Mononuclear cell (primary cell): ENCODE data around the gene RAMACL. TPM values are rescaled to one million over a fixed set of nuclear protein-coding genes. Genes with fewer than 3 reads are reported as not detected.

Experiments used
- H3K27me3 ChIP-seq: 2 replicates; pipeline ENCODE4 v1.6.0; 2011; ENCODE audit warnings: low read length, control low read depth; ENCODE audit not compliant: insufficient read depth
- H3K4me1 ChIP-seq: 2 replicates; pipeline ENCODE4 v1.5.1; 2011; ENCODE audit warnings: mild to moderate bottlenecking, low read length, control low read depth; ENCODE audit not compliant: insufficient read depth
- H3K4me3 ChIP-seq: 2 replicates; pipeline ENCODE4 v1.5.1; 2011; ENCODE audit warnings: mild to moderate bottlenecking, low read length, moderate library complexity
- H3K9me3 ChIP-seq: 2 replicates; pipeline ENCODE4 v1.5.1; 2011; ENCODE audit warnings: low read depth, mild to moderate bottlenecking, control low read depth, low read length
- total RNA-seq: library from RNA; depleted of rRNA; stranded (reverse); fragments of >200 nt; gene quantifications from one replicate; pipeline ENCODE4 v1.2.3, GENCODE V29; 2012

Gene RAMACL
- total RNA-seq, 1 donor, result 0.73 TPM

DNA sequence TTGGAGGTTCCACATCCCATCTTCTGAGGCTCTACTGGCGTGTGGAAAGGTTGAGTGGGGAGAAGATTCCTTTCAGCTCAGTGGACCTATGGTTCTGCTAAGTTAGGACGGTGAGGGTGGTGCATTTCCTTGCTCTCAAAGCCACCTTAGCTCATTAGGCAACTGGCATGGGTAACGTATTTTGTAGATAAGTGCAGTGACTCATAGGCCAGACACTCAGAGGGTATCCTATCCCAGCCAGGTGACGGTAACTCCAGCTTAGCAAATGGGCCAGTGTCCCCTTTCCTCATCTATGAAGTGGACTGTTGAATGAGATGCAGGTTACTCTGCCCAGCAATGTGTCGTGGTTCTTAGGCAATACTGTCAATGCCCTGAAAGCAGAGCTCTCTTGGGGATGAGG lies 36.8 kb upstream of the RAMACL start:
- H3K27me3 ChIP-seq, result peaks cover 8% of the 10 kb centered on the region

DNA sequence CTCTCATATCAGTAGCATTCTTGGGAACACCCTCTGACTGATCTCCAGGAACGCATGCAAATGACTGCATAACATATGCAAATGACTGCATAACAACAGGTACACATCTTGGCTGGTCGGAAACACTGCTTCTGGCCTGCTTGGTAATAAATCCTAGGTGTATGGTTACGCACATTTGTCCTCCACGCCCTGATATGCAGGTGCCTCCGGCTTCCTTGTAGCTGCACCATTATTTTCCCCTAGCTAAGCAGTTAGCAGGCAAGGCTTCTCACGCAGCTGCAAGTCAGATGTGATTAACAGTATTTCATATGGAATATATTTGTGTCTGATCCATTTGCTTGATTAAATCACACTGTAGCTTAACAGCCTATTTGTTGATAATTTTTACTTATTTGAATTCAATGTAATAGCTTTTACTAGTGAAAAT lies 34.6 kb upstream of the RAMACL start:
- Histone ChIP-seq H3K4me3 (no peak overlapping the region), H3K27me3 (peaks cover 8% of the 10 kb centered on the region), H3K4me1 (peaks cover 3% of the 10 kb centered on the region), H3K9me3 (no peaks in the 10 kb centered on the region)

More for the DNA sequence above, 36.8 kb upstream of the RAMACL start:
- Histone ChIP-seq H3K4me1 (peaks cover 18% of the 10 kb centered on the region), H3K4me3 (no peak overlapping the region), H3K9me3 (no peaks in the 10 kb centered on the region)

DNA sequence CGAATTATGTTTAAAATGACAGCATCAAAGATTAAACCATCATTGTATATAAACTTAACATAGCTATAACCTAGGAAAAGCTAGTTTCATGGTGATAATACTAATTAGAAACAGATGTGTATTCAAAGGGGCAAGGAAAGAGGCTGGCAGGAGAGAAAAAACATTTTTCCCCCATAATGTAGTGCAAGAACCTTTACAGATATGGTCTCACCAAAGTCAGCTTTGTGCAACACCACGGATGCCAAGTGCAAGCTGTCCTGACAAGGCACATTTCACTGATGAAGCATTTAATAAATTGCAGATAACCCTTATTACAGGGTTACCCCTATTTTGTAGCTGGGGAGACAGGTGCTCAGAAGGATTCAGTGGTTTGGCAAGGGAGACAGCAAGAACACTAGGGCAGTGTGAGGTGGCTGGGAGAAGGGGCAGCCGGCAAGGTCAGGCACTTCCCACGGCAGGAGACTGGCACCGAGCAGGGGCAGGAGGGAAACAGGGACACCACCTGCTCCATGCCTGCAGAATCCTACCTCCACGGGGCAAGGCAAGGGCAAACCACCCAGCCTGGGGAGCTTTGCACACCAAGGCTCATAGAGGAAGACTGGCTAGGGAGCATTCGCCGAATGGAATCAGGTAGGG lies 34.1 kb upstream of the RAMACL start:
- peaks cover 4% of the 10 kb centered on the region for H3K27me3 ChIP-seq
- no peak overlapping the region for H3K4me3 ChIP-seq
- no peaks in the 10 kb centered on the region for H3K9me3 ChIP-seq
- no peaks in the 10 kb centered on the region for H3K4me1 ChIP-seq

DNA sequence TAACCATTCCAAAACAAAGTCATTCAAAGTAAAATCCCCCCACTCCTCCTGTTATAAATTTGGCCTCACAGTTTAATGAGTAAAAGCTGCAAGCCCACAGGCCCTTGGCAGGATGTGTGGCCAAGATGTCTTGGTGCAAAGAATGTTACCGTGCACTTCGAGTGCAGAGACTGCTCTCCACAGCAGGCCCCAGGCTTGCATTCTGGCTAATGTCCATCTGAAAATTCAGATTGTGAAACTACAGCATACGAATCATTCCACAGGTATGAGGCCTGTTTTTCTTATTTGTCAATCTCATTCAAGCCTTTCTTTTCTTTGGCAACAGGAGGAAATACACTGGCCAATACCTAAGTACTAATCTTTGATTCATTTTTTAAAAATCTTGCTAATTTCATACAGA lies 33.4 kb upstream of the RAMACL start:
- Histone ChIP-seq H3K4me1 (no peaks in the 10 kb centered on the region), H3K9me3 (no peaks in the 10 kb centered on the region), H3K4me3 (no peak overlapping the region), H3K27me3 (peaks cover 2% of the 10 kb centered on the region)

DNA sequence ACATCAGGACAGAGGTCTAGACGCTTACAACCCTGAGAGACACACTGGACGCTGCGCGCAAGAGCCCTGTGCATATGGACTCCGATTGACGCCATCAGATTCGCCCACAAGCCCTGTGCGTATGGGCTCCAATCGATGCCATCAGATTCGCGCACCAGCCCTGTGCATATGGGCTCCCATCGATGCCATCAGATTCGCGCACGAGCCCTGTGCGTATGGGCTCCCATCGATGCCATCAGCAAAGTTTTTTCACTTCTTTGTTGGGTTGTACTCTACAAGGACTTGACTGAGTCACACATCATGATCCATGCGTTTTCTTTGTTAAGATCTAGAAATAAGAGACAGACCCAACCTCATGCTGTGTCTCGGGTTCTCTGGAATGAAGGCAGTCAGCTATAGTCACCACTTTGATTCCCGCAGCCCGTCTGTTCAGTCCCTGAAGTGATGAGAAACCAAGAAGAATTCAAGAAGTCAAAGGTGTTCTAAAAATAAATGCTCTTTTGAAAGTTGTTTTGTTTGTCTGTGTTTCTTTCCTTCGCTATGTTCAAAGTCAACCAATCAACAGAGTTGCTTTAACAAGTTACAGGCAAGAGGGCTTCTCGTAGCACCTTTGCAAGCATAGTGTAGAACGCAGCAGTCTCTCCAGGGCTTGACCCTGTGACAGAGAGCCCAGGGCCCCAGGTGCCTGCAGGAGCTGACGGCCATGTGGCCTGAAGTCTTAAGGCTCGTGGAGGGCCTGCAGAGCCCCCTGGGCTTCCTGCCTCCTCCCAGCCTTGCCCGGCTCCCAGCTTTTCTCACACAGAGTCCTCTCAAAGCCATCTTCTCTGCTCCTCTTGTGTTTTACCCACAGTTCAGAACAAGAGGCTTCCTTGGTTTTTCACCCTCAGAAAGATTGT lies 32.6 kb upstream of the RAMACL start:
- no peaks in the 10 kb centered on the region for H3K4me1 ChIP-seq
- H3K9me3 ChIP-seq, result no peaks in the 10 kb centered on the region
- no peak overlapping the region for H3K4me3 ChIP-seq
- H3K27me3 ChIP-seq, result peaks cover 2% of the 10 kb centered on the region

GRCh38 chr6:166618251-166618650 lies 31.8 kb upstream of the RAMACL start:
- H3K9me3 ChIP-seq, result no peaks in the 10 kb centered on the region
- no peak overlapping the region for H3K4me3 ChIP-seq
- no peaks in the 10 kb centered on the region for H3K4me1 ChIP-seq

DNA sequence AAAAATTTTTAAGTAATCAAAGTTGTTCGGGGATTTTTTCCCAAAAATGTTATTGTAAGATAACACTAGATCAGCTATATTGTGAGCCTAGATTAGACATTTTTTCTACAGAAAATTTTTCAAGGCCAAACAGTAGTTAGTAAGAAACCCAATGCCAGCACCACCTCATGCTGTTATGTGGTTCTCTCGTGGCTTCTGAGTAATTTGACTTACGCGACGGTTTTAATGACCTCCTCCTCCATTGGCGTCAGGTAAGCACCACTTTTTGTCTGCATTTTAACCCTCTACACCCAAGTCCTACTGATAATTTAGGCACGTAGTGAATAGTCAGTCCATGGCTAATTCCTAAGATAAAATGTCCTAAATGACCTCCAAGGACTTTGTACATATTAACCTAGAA lies 30.9 kb upstream of the RAMACL start:
- no peaks in the 10 kb centered on the region for H3K27me3 ChIP-seq
- no peak overlapping the region for H3K4me3 ChIP-seq
- H3K9me3 ChIP-seq, result no peaks in the 10 kb centered on the region
- H3K4me1 ChIP-seq, result no peaks in the 10 kb centered on the region

More at GRCh38 chr6:166618251-166618650, 31.8 kb upstream of the RAMACL start:
- H3K27me3 ChIP-seq, result peaks cover 2% of the 10 kb centered on the region

- H3K4me3 ChIP-seq, result no peak overlapping the region
- H3K4me1 ChIP-seq, result no peaks in the 10 kb centered on the region
- no peaks in the 10 kb centered on the region for H3K27me3 ChIP-seq
- H3K9me3 ChIP-seq, result no peaks in the 10 kb centered on the region
Observed at GRCh38 chr6:166616261-166617238, 30.1 kb upstream of the RAMACL start.

GRCh38 chr6:166615059-166615770 lies 28.7 kb upstream of the RAMACL start:
- Histone ChIP-seq H3K9me3 (no peaks in the 10 kb centered on the region), H3K27me3 (no peaks in the 10 kb centered on the region), H3K4me3 (no peak overlapping the region), H3K4me1 (no peaks in the 10 kb centered on the region)

DNA sequence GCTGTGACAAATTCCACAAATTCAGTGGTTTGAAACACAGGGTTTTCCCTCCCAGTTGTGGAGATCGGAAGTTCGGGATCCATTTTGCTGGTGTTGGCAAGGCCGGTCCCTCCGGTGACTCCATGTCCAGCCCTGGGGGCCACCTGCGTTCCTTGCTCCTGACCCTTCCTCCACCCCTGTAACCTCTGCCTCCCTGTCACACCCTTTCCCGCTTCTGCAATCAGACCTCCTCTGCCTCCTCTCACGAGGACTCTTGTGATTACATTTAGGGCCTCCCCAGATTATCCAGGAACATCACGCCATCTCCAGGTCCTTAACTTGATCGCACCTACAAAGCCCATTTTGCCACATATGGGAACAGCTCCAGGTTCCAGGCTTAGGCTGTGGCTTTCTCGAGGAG lies 28.1 kb upstream of the RAMACL start:
- Histone ChIP-seq H3K9me3 (no peaks in the 10 kb centered on the region), H3K4me1 (no peaks in the 10 kb centered on the region), H3K27me3 (no peaks in the 10 kb centered on the region), H3K4me3 (no peak overlapping the region)

GRCh38 chr6:166614171-166614583 lies 27.7 kb upstream of the RAMACL start:
- Histone ChIP-seq H3K4me3 (no peak overlapping the region), H3K4me1 (no peaks in the 10 kb centered on the region), H3K9me3 (no peaks in the 10 kb centered on the region), H3K27me3 (no peaks in the 10 kb centered on the region)

DNA sequence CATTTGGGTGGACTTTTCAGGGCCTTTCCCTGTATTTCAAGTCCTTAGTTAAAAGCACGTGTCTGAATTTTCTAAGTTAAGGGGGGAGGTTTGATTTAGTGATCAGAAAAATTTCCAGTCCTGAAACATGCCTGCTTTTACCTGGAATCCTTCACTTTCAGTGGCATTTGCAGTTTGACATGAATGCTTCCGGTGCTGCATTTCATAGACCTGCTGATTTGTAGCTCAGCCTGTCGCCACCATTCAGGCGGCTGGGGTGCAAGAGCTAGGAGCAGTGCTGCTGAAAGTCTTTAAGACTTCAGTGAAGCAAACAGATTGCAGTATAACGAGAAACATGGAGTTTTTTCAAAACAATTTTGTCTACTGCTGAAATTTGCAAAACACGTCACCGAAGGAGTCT lies 26.5 kb upstream of the RAMACL start:
- H3K4me3 ChIP-seq, result no peak overlapping the region
- no peaks in the 10 kb centered on the region for H3K4me1 ChIP-seq
- H3K27me3 ChIP-seq, result no peaks in the 10 kb centered on the region
- H3K9me3 ChIP-seq, result no peaks in the 10 kb centered on the region

- H3K4me3 ChIP-seq, result no peak overlapping the region
- no peaks in the 10 kb centered on the region for H3K4me1 ChIP-seq
- no peaks in the 10 kb centered on the region for H3K9me3 ChIP-seq
- H3K27me3 ChIP-seq, result no peaks in the 10 kb centered on the region
Observed at GRCh38 chr6:166612471-166612881, 26.0 kb upstream of the RAMACL start.

DNA sequence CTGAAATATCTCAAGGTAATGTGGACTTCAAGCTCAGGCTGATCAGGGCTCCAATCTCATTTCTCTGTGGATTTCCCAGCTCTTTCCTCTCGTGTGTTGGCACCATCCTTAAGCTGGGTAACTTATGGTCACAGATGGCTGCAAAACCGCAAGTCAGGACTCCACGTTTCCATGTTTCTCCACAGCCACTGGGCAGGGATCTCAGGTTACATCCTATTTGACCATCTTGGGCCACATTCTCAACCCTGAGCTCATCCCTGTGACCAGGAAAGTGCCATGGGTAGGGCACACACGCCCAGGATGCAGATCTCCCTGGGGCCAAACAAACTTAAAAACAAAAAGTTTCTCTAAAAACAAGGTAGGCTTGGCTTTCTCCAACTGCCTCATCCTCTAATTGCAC lies 25.2 kb upstream of the RAMACL start:
- H3K27me3 ChIP-seq, result no peaks in the 10 kb centered on the region
- no peaks in the 10 kb centered on the region for H3K4me1 ChIP-seq
- H3K4me3 ChIP-seq, result no peak overlapping the region
- no peaks in the 10 kb centered on the region for H3K9me3 ChIP-seq
